ENCODE results near the gene PSTPIP1. TPM values are rescaled to one million over a fixed set of nuclear protein-coding genes. Genes with fewer than 3 reads are reported as not detected.

The PSTPIP1 gene
- total RNA-seq, 1 donor from 2014 or later: not detected

DNA sequence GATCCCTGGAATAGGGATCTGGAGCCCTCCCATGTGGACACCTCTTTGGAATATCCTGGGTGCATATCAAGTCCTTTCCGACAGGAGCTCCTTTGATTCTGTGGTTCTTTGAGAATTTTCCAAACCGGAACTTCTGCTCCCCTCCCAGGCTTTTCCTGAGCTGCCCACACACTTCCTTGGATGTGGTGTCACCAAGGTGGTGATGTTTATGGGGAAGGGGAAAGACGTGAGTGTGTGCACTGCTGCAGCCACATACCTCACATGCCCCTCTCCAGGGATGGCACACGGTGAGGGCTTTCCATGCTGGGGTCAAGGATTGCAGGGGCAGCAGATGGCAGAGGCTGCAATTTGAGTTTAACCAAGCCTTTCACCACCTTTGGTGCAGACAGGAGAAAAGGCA is 27.9 kb upstream of the PSTPIP1 start:
- DNase-seq (ENCODE audit: low read depth): no peak
- Mint-ChIP-seq H3K27ac (ENCODE audit: unreplicated experiment) (no peak overlapping the region), H3K4me3 (ENCODE audit: unreplicated experiment) (no peak overlapping the region), H3K27me3 (ENCODE audit: low read depth, unreplicated experiment) (no peaks in the 10 kb centered on the region), H3K9me3 (ENCODE audit: unreplicated experiment) (peaks cover 1% of the 10 kb centered on the region), H3K4me1 (ENCODE audit: low read depth, unreplicated experiment) (peaks cover 31% of the 10 kb centered on the region), H3K36me3 (ENCODE audit: low read depth, unreplicated experiment) (no peaks in the 10 kb centered on the region)
- Histone ChIP-seq H3K27ac (ENCODE audit: low read depth, low read length) (no peak overlapping the region), H3K79me2 (ENCODE audit: insufficient read depth, low read length) (no peaks in the 10 kb centered on the region), H3K4me2 (ENCODE audit: low read length) (no peak overlapping the region), H4K20me1 (ENCODE audit: insufficient read depth, low read length) (no peaks in the 10 kb centered on the region), H3K36me3 (ENCODE audit: insufficient read depth, low read length) (no peaks in the 10 kb centered on the region), H3K27me3 (ENCODE audit: insufficient read depth, low read length) (peaks cover 4% of the 10 kb centered on the region), H3K4me3 (ENCODE audit: insufficient read depth, low read depth, low read length) (no peak overlapping the region), H3K9me3 (ENCODE audit: insufficient read depth, low read depth, low read length) (no peaks in the 10 kb centered on the region), H3K9ac (ENCODE audit: low read length) (no peak overlapping the region), H2AFZ (ENCODE audit: low read depth, low read length) (no peak overlapping the region), H3K4me1 (ENCODE audit: insufficient read depth, low read length) (peaks cover 10% of the 10 kb centered on the region)
- no peak for TF ChIP-seq EZH2 (IDR thresholded peaks at IDR 0.05; ENCODE audit: insufficient read depth, low read length)
- TF ChIP-seq, protein P1, sequence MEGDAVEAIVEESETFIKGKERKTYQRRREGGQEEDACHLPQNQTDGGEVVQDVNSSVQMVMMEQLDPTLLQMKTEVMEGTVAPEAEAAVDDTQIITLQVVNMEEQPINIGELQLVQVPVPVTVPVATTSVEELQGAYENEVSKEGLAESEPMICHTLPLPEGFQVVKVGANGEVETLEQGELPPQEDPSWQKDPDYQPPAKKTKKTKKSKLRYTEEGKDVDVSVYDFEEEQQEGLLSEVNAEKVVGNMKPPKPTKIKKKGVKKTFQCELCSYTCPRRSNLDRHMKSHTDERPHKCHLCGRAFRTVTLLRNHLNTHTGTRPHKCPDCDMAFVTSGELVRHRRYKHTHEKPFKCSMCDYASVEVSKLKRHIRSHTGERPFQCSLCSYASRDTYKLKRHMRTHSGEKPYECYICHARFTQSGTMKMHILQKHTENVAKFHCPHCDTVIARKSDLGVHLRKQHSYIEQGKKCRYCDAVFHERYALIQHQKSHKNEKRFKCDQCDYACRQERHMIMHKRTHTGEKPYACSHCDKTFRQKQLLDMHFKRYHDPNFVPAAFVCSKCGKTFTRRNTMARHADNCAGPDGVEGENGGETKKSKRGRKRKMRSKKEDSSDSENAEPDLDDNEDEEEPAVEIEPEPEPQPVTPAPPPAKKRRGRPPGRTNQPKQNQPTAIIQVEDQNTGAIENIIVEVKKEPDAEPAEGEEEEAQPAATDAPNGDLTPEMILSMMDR (IDR thresholded peaks at IDR 0.05; ENCODE audit: insufficient read depth, low read depth, low read length): no peak
- FAIRE-seq: no peak

DNA sequence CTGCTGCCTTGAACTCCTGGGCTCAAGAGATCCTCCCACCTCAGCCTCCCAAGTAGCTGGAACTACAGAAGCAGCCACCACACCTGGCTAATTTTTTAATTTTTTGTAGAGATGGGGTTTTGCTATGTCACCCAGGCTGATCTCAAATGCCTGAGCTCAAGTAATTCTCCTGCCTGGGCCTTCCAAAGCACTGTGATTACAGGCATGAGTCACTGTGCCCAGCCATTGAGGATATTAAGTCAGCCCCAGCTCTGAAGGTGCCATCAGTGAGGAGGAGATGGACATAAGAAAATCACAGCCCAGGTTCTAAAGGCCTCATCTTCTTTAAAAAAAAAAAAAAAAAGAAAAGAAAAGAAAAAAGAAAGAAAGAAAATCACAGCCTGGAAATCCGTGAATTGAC is 26.6 kb upstream of the PSTPIP1 start:
- H3K36me3 ChIP-seq (ENCODE audit: insufficient read depth, low read length): no peaks in the 10 kb centered on the region
- H3K4me2 ChIP-seq (ENCODE audit: low read length): no peak overlapping the region
- DNase-seq (ENCODE audit: low read depth) (no peak), FAIRE-seq (no peak)
- no peak overlapping the region for H3K27ac Mint-ChIP-seq (ENCODE audit: unreplicated experiment)
- H3K4me3 Mint-ChIP-seq (ENCODE audit: unreplicated experiment): no peak overlapping the region
- H3K9me3 Mint-ChIP-seq (ENCODE audit: unreplicated experiment): no peaks in the 10 kb centered on the region
- peaks cover 26% of the 10 kb centered on the region for H3K4me1 Mint-ChIP-seq (ENCODE audit: low read depth, unreplicated experiment)
- TF ChIP-seq EZH2 (IDR thresholded peaks at IDR 0.05; ENCODE audit: insufficient read depth, low read length): no peak
- TF ChIP-seq, protein P1 (IDR thresholded peaks at IDR 0.05; ENCODE audit: insufficient read depth, low read depth, low read length): no peak
- H3K9me3 ChIP-seq (ENCODE audit: insufficient read depth, low read depth, low read length): no peaks in the 10 kb centered on the region
- peaks cover 10% of the 10 kb centered on the region for H3K4me1 ChIP-seq (ENCODE audit: insufficient read depth, low read length)
- no peaks in the 10 kb centered on the region for H3K27me3 Mint-ChIP-seq (ENCODE audit: low read depth, unreplicated experiment)
- peaks cover 4% of the 10 kb centered on the region for H3K27me3 ChIP-seq (ENCODE audit: insufficient read depth, low read length)
- no peaks in the 10 kb centered on the region for H3K79me2 ChIP-seq (ENCODE audit: insufficient read depth, low read length)
- no peak overlapping the region for H2AFZ ChIP-seq (ENCODE audit: low read depth, low read length)
- no peak overlapping the region for H3K27ac ChIP-seq (ENCODE audit: low read depth, low read length)
- H4K20me1 ChIP-seq (ENCODE audit: insufficient read depth, low read length): no peaks in the 10 kb centered on the region
- H3K36me3 Mint-ChIP-seq (ENCODE audit: low read depth, unreplicated experiment): no peaks in the 10 kb centered on the region
- H3K4me3 ChIP-seq (ENCODE audit: insufficient read depth, low read depth, low read length): no peak overlapping the region
- no peak overlapping the region for H3K9ac ChIP-seq (ENCODE audit: low read length)

DNA sequence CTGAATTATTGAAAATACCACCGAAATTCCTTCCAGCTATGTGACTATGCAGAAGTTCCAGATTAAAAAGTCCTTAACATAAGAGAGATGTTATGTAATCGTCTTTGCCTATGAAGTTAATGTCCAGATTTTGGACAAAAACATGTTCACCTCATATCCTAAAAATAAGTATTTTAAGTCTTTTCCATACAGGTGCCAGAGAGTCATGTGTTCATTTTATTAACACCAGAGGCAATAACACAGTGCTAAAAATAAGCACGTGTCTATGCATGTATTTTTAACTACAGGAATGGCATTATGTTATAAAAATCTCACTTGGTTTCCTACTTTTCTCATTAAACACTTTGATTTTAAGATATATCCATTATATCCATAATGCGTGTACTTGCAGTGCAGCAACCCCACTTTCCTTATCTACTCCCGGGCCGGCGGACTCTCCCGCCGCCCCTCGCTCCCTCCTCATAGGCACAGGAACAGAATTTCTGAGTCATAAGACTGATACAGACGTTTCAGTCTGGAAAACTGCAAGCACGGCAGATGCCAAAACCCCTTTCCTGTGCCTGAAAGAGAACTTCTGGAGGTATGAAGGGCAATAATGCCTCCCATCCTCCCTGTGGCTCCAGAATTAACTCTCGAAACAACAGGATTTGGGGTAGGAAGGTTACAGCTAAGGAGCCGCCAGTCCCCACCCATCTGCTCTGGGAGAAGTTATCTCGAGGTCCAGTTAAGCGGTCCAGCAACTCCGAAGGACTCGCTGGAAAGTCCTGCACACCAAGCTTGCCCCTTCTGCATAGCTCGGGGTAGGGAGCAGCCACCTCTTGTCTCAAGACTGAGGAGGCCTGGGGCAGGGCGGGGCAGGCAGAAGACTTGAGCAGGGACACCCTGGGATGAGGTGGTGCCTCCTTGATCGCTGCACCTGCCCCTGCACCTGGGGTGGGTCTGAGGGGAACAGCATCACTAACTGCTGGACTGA is 22.3 kb upstream of the PSTPIP1 start:
- no peaks in the 10 kb centered on the region for H3K79me2 ChIP-seq (ENCODE audit: insufficient read depth, low read length)
- H3K36me3 ChIP-seq (ENCODE audit: insufficient read depth, low read length): no peaks in the 10 kb centered on the region
- DNase-seq (ENCODE audit: low read depth) (peak; percentile 26), FAIRE-seq (no peak)
- no peak overlapping the region for H3K4me3 ChIP-seq (ENCODE audit: insufficient read depth, low read depth, low read length)
- H3K4me1 ChIP-seq (ENCODE audit: insufficient read depth, low read length): no peaks in the 10 kb centered on the region
- no peak overlapping the region for H3K4me3 Mint-ChIP-seq (ENCODE audit: unreplicated experiment)
- no peak overlapping the region for H3K27ac Mint-ChIP-seq (ENCODE audit: unreplicated experiment)
- H3K27me3 Mint-ChIP-seq (ENCODE audit: low read depth, unreplicated experiment): peaks cover 6% of the 10 kb centered on the region
- no peak overlapping the region for H3K4me2 ChIP-seq (ENCODE audit: low read length)
- TF ChIP-seq, protein P1 (IDR thresholded peaks at IDR 0.05; ENCODE audit: insufficient read depth, low read depth, low read length): no peak
- TF ChIP-seq EZH2 (IDR thresholded peaks at IDR 0.05; ENCODE audit: insufficient read depth, low read length): no peak
- no peak overlapping the region for H2AFZ ChIP-seq (ENCODE audit: low read depth, low read length)
- H3K4me1 Mint-ChIP-seq (ENCODE audit: low read depth, unreplicated experiment): peaks cover 7% of the 10 kb centered on the region
- peaks cover 2% of the 10 kb centered on the region for H3K36me3 Mint-ChIP-seq (ENCODE audit: low read depth, unreplicated experiment)
- no peaks in the 10 kb centered on the region for H3K9me3 ChIP-seq (ENCODE audit: insufficient read depth, low read depth, low read length)
- H4K20me1 ChIP-seq (ENCODE audit: insufficient read depth, low read length): no peaks in the 10 kb centered on the region
- no peak overlapping the region for H3K27ac ChIP-seq (ENCODE audit: low read depth, low read length)
- peaks cover 8% of the 10 kb centered on the region for H3K27me3 ChIP-seq (ENCODE audit: insufficient read depth, low read length)
- no peaks in the 10 kb centered on the region for H3K9me3 Mint-ChIP-seq (ENCODE audit: unreplicated experiment)
- H3K9ac ChIP-seq (ENCODE audit: low read length): no peak overlapping the region
